ENCODE measurements around the gene RCC2.

RCC2 gene

DNA sequence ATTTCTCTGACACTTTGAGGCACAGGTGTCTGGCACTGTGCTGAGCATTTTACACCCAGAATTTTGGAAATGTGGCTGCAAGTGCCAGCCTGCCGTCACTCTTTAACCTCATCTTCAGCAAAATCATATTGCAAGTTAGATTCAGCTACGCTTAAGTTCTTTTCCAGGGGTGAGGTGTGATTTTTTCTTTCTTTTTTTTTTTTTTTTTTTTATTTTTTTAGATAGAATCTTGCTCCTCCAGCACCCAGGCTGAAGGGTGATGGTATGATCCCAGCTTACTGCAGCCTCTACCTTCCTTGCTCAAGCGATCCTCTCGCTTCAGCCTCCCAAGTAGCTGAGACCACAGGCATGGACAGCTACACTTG is 2.5 kb upstream of the RCC2 start:
- no peak for DNase-seq

DNA sequence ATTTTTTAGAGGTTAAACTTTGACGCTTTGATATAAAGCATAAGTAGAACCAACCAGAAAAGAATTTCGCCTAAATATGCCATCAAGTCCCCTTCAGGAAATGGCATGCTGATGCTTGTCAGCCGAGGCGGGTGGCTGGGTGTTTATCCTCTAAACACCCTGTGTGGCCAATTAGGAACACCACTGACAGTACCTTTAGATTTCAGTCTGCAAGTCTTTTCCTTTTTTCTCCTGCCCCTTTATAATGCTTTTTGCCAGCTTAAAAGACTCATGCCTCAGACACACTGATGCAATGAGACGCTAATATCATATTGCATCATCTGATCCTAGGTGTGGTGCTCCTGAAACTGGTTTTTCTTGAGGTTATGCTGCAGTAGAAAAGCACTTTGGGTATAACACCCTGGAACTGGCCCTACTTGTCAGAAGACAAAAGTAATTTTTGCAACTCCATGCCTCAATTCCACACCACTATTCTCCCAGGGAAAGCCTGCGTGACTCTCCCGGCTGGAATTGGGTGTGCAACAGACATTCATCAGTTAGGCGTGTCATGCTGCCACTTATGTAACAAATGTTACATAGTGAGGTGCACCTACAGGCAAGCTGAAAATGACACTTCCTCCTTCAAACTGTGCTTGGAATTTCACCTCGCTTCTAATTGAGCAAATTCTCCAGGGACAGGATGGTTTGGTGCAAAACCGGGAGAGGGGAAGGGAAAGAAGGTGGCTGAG is 2.0 kb upstream of the RCC2 start:
- no peak for DNase-seq

DNA sequence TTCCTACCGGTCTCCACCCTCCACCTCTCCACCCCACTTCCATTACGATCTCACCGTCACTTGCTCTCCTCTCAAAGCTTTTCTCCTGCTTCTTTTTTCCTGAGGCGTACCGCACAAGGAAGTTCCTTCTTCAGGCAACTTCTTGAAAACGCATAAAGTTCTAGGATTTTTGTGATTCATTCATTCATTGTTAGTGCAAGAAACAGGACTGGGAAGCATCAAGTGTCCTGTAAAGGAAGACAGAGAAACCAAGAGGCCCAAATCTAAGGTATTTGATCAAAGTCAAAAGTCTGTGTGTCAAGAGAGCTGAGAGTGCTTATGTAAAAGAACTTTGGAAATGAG is 1.3 kb upstream of the RCC2 start:
- no peak for DNase-seq

- no peak for DNase-seq
These were observed 773 bp upstream of the RCC2 start for GRCh38 chr1:17440074-17440826.

DNA sequence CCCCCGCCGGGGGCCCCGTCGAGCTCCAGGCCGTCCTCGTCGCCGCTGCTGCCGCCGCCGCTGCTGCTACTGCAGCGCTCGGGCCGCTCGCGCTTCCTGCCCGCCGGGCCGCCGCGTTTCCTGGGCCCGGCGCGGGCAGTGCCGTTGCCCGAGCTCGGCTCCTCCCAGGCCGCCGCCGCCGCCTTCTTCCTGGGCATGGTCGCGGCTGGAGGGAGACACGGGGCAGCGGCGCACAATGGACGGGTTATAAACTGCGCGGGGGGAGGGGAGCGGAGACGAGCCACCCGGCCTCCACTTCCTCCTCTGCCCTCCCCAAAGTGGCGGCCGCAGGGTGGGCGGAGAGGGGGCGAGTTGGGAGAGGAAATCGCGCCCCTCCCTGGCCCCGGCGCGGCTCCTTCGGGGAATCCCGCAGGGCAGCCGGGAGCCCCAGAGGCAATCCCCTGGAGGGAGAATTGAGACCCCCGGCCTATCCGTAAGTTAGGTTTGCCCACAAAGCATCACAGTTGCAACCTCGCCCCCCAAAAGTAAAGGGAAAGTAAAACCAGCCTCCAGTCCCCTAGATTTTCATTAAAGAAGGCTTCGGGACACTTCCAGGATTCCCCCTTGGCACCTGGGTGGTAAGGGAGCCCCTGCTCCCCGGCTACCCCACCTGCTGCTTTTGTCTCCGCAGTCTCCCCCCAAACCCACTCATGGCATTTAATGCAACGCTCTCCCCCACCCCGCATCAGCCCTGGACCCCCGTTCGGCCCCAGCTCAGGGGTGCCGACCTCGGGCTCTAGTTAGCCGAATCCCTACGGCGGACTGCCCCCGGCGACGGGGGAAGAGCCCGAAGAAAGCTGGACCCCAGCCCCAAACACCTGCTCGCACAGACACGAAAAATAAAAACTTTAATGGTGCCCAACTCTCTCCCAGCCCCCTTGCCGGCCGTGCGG is 893 bp downstream of the RCC2 start:
- no peak for DNase-seq

DNA sequence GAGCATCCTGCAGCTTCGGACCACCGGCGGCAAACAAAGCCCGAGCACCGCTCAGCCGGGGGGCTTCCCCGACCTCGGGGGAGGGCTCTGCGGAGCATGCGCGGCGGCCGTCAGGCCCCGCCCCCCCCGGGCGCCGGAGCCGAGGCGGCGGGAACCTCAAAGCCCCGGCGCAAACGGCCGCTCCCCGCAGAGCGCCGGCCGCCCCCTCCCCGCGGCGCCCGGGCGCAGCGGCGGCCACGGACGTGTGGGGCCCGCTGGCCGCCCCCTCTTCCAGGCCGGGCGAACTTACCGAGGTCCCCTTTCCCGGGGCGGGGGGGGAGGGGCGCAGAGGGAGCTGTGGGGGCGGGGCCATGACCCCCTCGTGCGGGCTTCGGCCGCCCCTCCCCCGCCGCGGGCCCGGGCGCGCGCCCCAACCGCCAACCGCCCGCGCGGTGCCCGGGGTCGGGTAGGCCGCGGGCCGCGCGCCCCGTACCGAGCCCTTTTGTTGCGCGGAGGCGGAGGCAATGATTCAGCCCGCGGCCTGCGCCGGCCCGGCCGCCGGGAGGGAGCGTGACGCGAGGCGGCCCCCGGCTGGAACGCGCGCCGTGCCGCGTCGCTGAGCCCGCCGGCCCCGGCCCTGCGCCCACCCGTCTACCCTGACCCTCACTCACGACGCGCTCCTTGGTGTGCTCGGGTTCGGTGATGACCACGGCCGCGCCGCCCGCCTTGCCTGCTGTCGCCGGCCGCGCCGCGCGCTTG is 1.7 kb downstream of the RCC2 start:
- no peak for DNase-seq

- DNase-seq, result no peak
These were observed 2.3 kb downstream of the RCC2 start for GRCh38 chr1:17437260-17437579.

GRCh38 chr1:17436380-17437174 is 2.9 kb downstream of the RCC2 start:
- no peak for DNase-seq

DNA sequence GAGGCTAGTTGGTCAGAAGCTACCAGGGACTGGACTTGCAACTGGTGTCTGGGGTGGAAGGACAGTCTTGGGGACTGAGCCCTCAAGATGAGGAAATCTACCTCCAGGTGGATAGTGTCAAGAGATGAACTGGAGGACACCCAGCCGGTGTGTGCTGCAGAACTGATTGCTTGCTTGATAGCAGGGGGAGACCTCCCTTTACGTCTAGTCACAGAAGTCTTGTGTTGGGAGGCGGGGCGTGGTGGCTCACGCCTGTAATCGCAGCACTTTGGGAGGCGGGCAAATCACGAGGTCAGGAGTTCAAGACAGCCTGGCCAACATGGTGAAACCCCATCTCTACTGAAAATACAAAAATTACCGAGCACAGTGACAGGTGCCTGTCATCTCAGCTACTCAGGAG is 4.9 kb downstream of the RCC2 start:
- DNase-seq, result no peak

DNA sequence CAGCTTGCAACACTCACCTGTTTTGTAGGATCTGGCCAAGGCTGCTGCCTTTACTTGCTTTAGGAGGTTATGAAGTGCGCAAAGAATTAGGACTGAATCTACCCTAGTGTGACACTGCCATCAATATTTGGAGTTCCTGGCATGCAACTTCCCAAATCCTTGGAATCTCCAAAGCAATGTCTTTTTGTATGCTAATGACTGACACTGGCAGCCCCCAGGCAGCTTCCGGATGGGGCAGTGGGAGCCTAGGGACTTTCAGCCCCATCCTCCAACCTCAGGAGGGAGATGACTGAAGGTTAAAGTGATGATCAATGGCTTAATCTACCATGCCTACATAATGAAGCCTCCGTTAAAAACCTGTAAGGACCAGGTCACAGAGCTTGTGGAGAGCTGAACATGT is 5.5 kb downstream of the RCC2 start:
- no peak for DNase-seq

DNA sequence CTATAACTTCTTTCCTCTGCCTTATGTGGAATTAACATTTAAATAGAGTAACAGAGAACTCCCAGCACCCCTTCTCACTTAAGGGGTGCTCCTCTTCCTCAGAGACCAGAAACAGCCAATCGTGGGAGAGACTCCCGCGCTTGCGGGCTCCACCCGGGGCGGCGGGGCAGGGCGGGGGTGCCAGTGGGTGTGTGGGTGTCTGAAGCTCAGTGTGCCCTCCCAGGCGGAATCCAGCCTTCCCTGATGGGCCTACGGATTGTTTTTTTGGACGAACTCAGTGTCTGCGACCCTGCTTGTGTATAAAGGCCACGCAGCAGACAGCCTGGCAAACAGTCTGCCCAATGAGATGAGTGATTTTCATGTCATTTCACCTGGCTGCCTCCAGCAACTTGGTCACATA is 6.2 kb downstream of the RCC2 start:
- DNase-seq, result no peak

- DNase-seq, result no peak
These were observed 7.1 kb downstream of the RCC2 start for GRCh38 chr1:17432412-17432811.

DNA sequence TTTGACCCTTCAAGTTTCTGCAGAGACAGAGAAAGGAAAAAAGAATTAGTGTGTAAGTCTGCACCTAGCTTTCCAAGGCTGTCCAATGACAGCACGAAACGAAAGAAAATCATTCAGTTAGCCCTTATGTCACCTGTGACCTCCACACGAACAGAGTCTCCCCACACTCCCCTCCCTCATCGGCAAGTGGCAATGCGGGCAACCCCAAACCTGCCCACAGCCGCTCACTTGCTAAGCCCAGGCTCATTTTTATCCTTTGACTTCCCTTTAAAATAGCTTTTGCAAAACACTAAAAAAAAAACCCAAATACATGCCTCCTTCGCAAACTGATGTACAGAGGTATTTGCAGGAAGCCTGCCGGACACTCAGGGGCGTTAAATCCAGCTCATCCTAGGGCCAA is 10.3 kb downstream of the RCC2 start:
- DNase-seq, result no peak

DNA sequence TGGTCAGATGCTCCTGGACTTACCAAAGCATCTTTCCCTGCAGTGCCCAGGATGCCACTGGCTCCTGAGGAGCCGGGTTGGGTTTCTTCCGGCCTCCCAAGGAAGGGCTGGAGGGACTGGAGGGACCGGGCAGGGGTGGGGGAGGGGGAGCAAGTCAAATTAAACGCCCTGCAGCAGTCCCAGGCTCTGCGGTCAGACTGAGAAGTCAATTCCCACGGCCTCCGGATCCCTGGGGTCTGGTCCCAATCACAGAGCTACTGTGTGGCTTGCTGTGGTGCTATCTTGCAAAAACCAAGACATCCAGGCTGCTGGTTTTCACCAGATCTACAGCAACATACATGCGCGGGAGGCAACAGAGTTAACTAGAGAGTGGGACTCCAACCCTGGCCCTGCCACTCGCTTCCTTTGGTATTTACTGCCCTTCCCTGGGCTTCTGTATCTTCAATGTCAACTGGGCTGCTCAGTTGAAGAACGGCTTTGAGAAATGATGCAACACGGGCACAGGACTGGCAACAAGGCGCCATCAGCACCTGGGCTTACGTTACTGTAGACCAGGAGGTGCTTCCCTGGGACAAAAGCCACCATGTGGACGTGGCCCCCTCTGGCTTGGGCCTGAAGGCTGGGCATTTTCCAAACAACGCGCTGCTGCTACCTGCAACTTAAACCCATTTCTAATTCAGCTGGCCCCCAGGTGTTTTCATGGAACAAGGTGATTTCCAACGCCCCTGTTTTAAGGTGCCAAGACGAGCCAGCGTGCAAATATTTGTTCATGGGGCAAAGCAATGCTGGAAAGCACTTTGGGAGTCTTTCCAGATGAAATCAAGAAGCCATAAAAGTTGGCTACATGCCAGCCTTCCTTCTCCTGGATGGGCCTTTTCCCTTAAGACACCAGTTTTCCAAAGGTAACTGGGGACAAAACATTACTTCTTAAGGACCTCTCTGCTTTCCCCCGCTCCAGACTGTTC is 11.5 kb downstream of the RCC2 start:
- DNase-seq, result no peak

- no peak for DNase-seq
These were observed 13.5 kb downstream of the RCC2 start for GRCh38 chr1:17425806-17426600.

GRCh38 chr1:17423781-17424245 is 15.7 kb downstream of the RCC2 start:
- DNase-seq, result no peak

DNA sequence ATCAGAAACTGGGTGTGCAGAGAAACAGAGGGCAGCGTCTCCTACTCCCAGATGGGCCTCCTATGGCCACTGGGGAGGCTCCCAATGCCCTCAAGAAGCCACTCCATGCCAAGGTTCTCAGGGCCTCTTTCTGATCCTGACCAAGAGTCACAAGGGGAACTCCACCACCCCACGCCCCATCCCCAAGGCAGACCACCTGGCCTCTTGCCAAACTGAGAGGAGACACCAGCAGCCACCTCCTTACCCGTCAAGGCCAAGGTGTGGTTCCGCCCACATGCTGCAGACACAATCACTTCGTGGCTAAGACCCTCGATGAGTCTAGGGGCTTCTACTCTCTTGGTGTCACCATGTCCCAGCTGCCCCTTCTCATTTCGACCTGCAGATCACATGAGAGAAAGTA is 17.0 kb downstream of the RCC2 start:
- no peak for DNase-seq

GRCh38 chr1:17420391-17420918 is 19.0 kb downstream of the RCC2 start:
- no peak for DNase-seq

DNA sequence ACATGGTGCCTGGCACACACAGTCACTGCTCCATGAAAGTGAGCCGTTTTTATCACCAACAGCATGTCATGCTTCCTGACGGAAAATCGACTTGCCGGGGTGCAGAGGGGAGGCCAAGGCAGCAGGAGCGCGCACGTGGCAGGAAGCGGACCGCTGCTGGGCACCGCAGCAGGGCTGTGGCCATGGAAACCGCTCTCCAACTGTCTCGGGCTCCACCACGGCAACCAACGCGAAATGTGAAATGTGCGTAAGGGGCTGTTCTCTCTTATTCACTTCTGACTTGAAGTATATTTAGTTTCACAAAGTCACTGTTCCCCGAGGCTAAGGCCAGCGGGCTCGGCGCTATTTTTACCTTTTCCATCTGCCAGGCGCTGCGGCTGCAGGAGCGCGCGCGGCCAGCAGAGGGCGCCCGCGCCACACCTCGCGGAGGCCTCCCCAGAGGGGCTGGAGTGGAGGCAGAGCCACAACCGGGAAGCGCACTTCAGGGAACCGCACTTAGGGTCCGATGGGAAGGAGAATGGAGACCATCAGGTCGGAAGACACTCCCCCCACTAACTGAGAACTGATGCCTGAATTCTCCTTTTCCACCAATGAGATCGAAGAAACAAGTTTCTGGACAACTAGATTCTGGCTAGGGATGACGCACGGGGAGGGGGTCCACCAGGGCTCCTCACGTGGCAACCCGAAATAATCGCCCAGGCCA is 19.7 kb downstream of the RCC2 start:
- peak in 1 of 2 experiments; percentile 58 for DNase-seq

Measured in cerebellar nuclear complex (tissue), 1 donor.